HG03565 (cell line): ENCODE measurements around the gene KBTBD3.
"Not testable (repeated sequence)": the region's sequence is repeated elsewhere in the genome, so short reads cannot be mapped to it uniquely, and the experiment has no call there.

Experiments
- ATAC-seq: cut with Tn5 transposase; IDR thresholded peaks from one replicate; pipeline ENCODE4 v1.9.1; 2021; ENCODE audit warnings: mild to moderate bottlenecking, moderate library complexity; ENCODE audit not compliant: unreplicated experiment

The KBTBD3 gene

DNA sequence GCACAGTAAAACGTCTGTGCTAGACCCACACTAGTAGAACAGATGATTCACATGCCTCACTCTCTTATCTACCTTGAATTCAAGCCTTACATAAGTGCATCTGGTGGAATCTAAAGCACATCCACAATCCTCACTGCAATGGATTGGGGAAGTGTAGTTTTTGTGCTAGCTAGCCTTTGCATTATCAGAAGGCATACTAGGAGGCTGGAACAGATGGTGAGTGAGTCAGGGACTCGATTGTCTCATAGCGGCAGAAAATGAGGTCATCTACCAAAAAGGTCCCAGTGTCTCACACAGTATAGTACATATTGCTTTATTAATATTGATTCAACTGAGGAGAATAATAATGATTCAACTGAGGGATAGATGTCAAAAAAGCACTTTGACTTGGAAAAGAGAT lies 64.4 kb downstream of the KBTBD3 start:
- no peak for ATAC-seq

DNA sequence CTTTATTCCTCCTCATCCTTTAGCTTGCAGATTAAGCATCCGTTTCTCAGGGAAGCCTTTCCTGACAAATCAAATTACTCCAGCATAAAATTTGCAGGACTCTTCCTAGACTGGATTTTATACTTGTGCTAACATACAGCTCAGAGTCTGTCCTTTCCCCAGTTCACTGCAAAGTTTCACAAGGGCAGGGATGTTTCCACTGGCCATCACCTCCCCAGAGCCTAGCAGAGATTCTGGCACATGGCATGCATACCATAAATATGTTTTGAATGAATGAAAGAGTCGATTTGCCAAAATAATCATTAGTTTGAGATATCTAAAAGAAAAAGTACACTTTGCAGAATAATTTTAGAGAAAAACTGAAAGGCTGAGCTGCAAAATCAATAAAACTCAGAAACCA lies 65.7 kb downstream of the KBTBD3 start:
- no peak for ATAC-seq

DNA sequence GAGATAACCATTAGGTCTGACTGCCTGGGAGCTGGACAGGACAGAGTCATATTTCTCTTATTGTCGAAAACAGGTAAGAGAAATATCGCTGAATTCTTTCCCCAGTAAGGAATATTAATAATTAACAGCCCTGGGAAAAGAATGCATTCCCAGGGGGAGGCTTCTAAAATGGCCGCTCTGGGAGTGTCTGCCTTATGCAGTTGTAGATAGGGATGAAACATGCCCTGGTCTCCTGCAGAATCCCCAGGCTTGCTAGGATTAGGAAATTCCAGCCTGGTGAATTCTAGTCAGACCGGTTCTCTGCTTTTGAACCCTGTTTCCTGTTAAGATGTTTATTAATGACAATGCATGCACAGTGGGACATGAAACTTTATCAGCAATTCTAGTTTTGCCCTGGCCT lies 74.1 kb downstream of the KBTBD3 start:
- not testable (repeated sequence) for ATAC-seq

DNA sequence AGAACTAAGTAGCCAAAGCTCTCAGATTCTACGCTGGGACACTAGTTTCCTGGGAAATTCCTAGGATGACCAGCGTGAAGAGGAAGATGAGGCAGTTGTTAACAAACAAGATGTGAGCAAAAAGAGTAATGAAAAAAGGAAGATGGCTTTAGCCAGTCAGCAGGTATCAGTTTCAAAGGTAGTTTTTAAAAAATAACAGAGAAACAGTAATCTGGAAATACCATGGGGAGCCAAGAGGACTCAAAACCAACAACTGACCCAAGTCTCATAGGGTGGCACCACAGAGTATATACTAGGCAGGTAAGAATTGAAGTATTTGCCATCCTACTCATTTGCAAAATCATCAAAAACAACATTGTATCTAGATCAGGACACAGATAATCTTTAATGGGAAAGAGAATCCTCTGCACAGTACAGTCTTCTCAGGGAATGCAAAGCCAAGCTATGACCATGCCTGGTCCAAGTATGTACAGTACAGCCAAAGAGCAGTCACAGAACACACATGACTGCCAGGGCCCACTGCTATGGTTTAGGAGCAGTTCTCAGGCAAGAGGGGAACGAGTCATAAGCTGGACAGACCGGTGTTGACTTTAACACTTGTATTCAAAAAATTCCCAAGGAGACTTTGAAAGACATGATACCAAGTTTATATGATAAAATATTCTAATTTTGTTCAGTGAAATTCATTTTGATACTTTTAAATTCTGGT lies 75.7 kb downstream of the KBTBD3 start:
- no peak for ATAC-seq
